Mesenchymal stem cell (in vitro differentiated cells and primary cell): ENCODE measurements around the gene STXBP1.

ENCODE experiments used
- DNase-seq: peaks from one replicate; pipeline ENCODE4 v3.0.0-alpha.2; 2013
- H2AFZ ChIP-seq: one replicate; pipeline ENCODE4 v1.6.1; 2013; ENCODE audit warnings: low read depth, mild to moderate bottlenecking, control low read depth, inconsistent platforms, low read length, moderate library complexity
- H2AK5ac ChIP-seq: 2 replicates; pipeline ENCODE4 v1.6.1; 2013; ENCODE audit warnings: low read length, moderate library complexity, mild to moderate bottlenecking, inconsistent platforms; ENCODE audit not compliant: severe bottlenecking
- H2BK120ac ChIP-seq: one replicate; pipeline ENCODE4 v1.6.1; 2013; ENCODE audit warnings: low read depth, mild to moderate bottlenecking, inconsistent platforms, low read length, moderate library complexity
- H2BK12ac ChIP-seq, 2 experiments: one replicate each; pipeline ENCODE4 v1.6.1; 2013; ENCODE audit warnings: inconsistent platforms in 2 of 2, low read length in 2 of 2, mild to moderate bottlenecking in 2 of 2, moderate library complexity in 2 of 2, control low read depth in 1 of 2
- H2BK15ac ChIP-seq: one replicate; pipeline ENCODE4 v1.6.1; 2013; ENCODE audit warnings: mild to moderate bottlenecking, low read depth, inconsistent platforms; ENCODE audit not compliant: poor library complexity, severe bottlenecking
- H2BK5ac ChIP-seq: 2 replicates; pipeline ENCODE4 v1.6.1; 2013; ENCODE audit warnings: low read depth, mild to moderate bottlenecking, low read length, control low read depth, inconsistent platforms; ENCODE audit not compliant: poor library complexity, severe bottlenecking
- H3K14ac ChIP-seq, 2 experiments: one replicate each; pipeline ENCODE4 v1.6.1; 2013; ENCODE audit warnings: inconsistent platforms in 2 of 2, low read length in 2 of 2, control low read depth in 1 of 2, mild to moderate bottlenecking in 1 of 2, moderate library complexity in 1 of 2
- H3K18ac ChIP-seq, 2 experiments: one replicate each; pipeline ENCODE4 v1.6.1; 2013; ENCODE audit warnings: inconsistent platforms in 2 of 2, low read length in 2 of 2, control low read depth in 1 of 2, low read depth in 1 of 2, mild to moderate bottlenecking in 1 of 2
- H3K23ac ChIP-seq, 2 experiments: one replicate each; pipeline ENCODE4 v1.6.1; 2013; ENCODE audit warnings: inconsistent platforms in 2 of 2, low read length in 2 of 2, mild to moderate bottlenecking in 2 of 2, moderate library complexity in 2 of 2, control low read depth in 1 of 2
- H3K27ac ChIP-seq: 2 replicates; pipeline ENCODE4 v1.5.1; 2013; ENCODE audit warnings: mild to moderate bottlenecking, moderate library complexity, low read length, control low read depth, inconsistent platforms; ENCODE audit not compliant: poor library complexity, severe bottlenecking
- H3K27me3 ChIP-seq, 2 experiments: 2 replicates each; pipeline versions ENCODE4 v1.6.1 to v1.7.0; 2013; ENCODE audit warnings: low read length in 2 of 2, mild to moderate bottlenecking in 2 of 2, moderate library complexity in 2 of 2, control low read depth in 1 of 2, inconsistent platforms in 1 of 2; ENCODE audit not compliant: control insufficient read depth in 1 of 2, insufficient read depth in 1 of 2
- H3K36me3 ChIP-seq, 2 experiments: 2 replicates each; pipeline versions ENCODE4 v1.6.1 to v1.7.0; 2013; ENCODE audit warnings: low read length in 2 of 2, control low read depth in 1 of 2, inconsistent platforms in 1 of 2, low read depth in 1 of 2, mild to moderate bottlenecking in 1 of 2; ENCODE audit not compliant: insufficient read depth in 2 of 2, control insufficient read depth in 1 of 2
- H3K4ac ChIP-seq, 2 experiments: one replicate each; pipeline ENCODE4 v1.6.1; 2013; ENCODE audit warnings: inconsistent platforms in 2 of 2, low read length in 2 of 2, mild to moderate bottlenecking in 2 of 2, moderate library complexity in 2 of 2, control low read depth in 1 of 2, low read depth in 1 of 2
- H3K4me1 ChIP-seq: 2 replicates; pipeline ENCODE4 v1.6.1; 2013; ENCODE audit warnings: low read depth, low read length, control low read depth; ENCODE audit not compliant: control insufficient read depth, insufficient read depth
- H3K4me2 ChIP-seq: 2 replicates; pipeline ENCODE4 v1.6.1; 2013; ENCODE audit warnings: low read length, mild to moderate bottlenecking, inconsistent platforms; ENCODE audit not compliant: poor library complexity, severe bottlenecking
- H3K4me3 ChIP-seq, 2 experiments: 2 replicates each; pipeline versions ENCODE4 v1.5.1 to v1.7.0; 2013; ENCODE audit warnings: low read length in 2 of 2, mild to moderate bottlenecking in 2 of 2, control low read depth in 1 of 2, low read depth in 1 of 2; ENCODE audit not compliant: insufficient read depth in 1 of 2
- H3K79me1 ChIP-seq: replicated peaks from 2 replicates; pipeline ENCODE4 v1.6.1; 2013; ENCODE audit warnings: mild to moderate bottlenecking, control low read depth, low read length, inconsistent platforms; ENCODE audit not compliant: poor library complexity, severe bottlenecking
- H3K9ac ChIP-seq: 2 replicates; pipeline ENCODE4 v1.7.0; 2013; ENCODE audit warnings: mild to moderate bottlenecking, low read length, moderate library complexity
- H3K9me3 ChIP-seq: 2 replicates; pipeline ENCODE4 v1.7.0; 2013; ENCODE audit warnings: mild to moderate bottlenecking, low read length; ENCODE audit not compliant: control insufficient read depth
- H4K8ac ChIP-seq: one replicate; pipeline ENCODE4 v1.6.1; 2013; ENCODE audit warnings: inconsistent platforms, mild to moderate bottlenecking, low read length, moderate library complexity
- H4K91ac ChIP-seq: one replicate; pipeline ENCODE4 v1.6.1; 2013; ENCODE audit warnings: mild to moderate bottlenecking, low read length, inconsistent platforms
- WGBS: methylation state at CpG from one replicate; pipeline ENCODE4 v1.1.7; 2013; ENCODE audit warnings: mixed read lengths; 5-methylcytosine and 5-hydroxymethylcytosine counted together

STXBP1 gene

GRCh38 chr9:127569886-127570401 lies 42.1 kb upstream of the STXBP1 start:
- H3K4me2 ChIP-seq: peak overlapping the region; percentile 83
- no peak overlapping the region for H2BK15ac ChIP-seq
- peak; percentile 48 for DNase-seq
- H3K18ac ChIP-seq: peak overlapping the region; percentile 6 to 93
- H3K4me3 ChIP-seq: peak overlapping the region in 1 of 2 experiments; percentile 71
- no peak overlapping the region for H2AFZ ChIP-seq
- H2BK120ac ChIP-seq: peak overlapping the region; percentile 74
- H3K27ac ChIP-seq: peak overlapping the region; percentile 96
- no peak overlapping the region for H3K23ac ChIP-seq
- peak overlapping the region; percentile 49 for H2AK5ac ChIP-seq
- H3K14ac ChIP-seq: peak overlapping the region in 1 of 2 experiments; percentile 39
- no peak overlapping the region for H2BK5ac ChIP-seq
- H3K4me1 ChIP-seq: peaks cover 51% of the 10 kb centered on the region
- no peaks in the 10 kb centered on the region for H3K9me3 ChIP-seq
- peak overlapping the region; percentile 33 for H4K8ac ChIP-seq
- peak overlapping the region; percentile 9 to 97 for H3K4ac ChIP-seq
- 60% methylated on average over 4 of the region's 4 CpGs for WGBS
- H3K27me3 ChIP-seq: no peaks in the 10 kb centered on the region
- peak overlapping the region; percentile 42 to 65 for H2BK12ac ChIP-seq
- peak overlapping the region; percentile 2 for H4K91ac ChIP-seq
- peaks cover 13 to 19% of the 10 kb centered on the region in 2 experiments for H3K36me3 ChIP-seq
- peak overlapping the region; percentile 84 for H3K9ac ChIP-seq
- peaks cover 2% of the 10 kb centered on the region for H3K79me1 ChIP-seq

GRCh38 chr9:127570533-127571111 lies 41.5 kb upstream of the STXBP1 start:
- Histone ChIP-seq H2AK5ac (peak overlapping the region; percentile 99), H4K91ac (peak overlapping the region; percentile 85), H3K18ac (peak overlapping the region; percentile 79 to 93), H3K14ac (peak overlapping the region in 1 of 2 experiments; percentile 31), H2BK12ac (peak overlapping the region; percentile 78 to 84), H2AFZ (no peak overlapping the region), H3K4me3 (no peak overlapping the region), H3K23ac (peak overlapping the region in 1 of 2 experiments; percentile 30), H3K4me1 (peaks cover 47% of the 10 kb centered on the region), H3K4me2 (no peak overlapping the region), H4K8ac (no peak overlapping the region), H3K79me1 (peaks cover 2% of the 10 kb centered on the region), H3K4ac (peak overlapping the region; percentile 28 to 55), H2BK15ac (peak overlapping the region; percentile 75), H3K27ac (peak overlapping the region; percentile 96), H3K27me3 (no peaks in the 10 kb centered on the region), H3K36me3 (peaks cover 7 to 13% of the 10 kb centered on the region in 2 experiments), H3K9ac (peak overlapping the region; percentile 84), H2BK5ac (peak overlapping the region; percentile 66), H2BK120ac (peak overlapping the region; percentile 62), H3K9me3 (no peaks in the 10 kb centered on the region)
- DNase-seq: no peak
- 90% methylated on average over 3 of the region's 3 CpGs for WGBS

DNA sequence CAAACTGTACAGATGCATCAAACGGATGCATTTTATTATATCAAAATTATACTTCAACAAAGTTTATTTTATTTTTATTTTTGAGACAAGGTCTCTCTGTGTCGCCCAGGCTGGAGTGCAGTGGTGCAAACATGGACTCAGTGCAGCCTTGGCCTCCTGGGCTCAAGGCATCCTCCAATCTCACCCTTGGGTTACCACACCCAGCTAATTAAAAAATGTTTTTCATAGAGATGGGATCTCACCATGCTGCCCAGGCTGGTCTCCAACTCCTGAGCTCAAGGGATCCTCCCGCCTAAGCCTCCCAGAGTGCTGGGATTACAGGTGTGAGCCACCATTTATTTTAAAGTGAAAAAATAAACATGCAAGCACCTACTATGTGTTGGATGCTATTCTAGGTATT lies 40.1 kb upstream of the STXBP1 start:
- Histone ChIP-seq H4K8ac (no peak overlapping the region), H3K27ac (no peak overlapping the region), H3K4me3 (no peak overlapping the region), H4K91ac (no peak overlapping the region), H3K9ac (no peak overlapping the region), H3K18ac (no peak overlapping the region), H3K79me1 (peaks cover 8% of the 10 kb centered on the region), H3K4me2 (no peak overlapping the region), H3K36me3 (peaks cover 0 to 5% of the 10 kb centered on the region in 2 experiments), H2BK12ac (no peak overlapping the region), H2BK15ac (no peak overlapping the region), H3K4me1 (peaks cover 43% of the 10 kb centered on the region), H2BK120ac (no peak overlapping the region), H3K4ac (no peak overlapping the region), H3K27me3 (no peaks in the 10 kb centered on the region), H3K9me3 (no peaks in the 10 kb centered on the region), H3K14ac (no peak overlapping the region), H3K23ac (no peak overlapping the region), H2AFZ (no peak overlapping the region), H2AK5ac (no peak overlapping the region), H2BK5ac (no peak overlapping the region)
- no peak for DNase-seq
- 89% methylated on average over 2 of the region's 3 CpGs for WGBS

DNA sequence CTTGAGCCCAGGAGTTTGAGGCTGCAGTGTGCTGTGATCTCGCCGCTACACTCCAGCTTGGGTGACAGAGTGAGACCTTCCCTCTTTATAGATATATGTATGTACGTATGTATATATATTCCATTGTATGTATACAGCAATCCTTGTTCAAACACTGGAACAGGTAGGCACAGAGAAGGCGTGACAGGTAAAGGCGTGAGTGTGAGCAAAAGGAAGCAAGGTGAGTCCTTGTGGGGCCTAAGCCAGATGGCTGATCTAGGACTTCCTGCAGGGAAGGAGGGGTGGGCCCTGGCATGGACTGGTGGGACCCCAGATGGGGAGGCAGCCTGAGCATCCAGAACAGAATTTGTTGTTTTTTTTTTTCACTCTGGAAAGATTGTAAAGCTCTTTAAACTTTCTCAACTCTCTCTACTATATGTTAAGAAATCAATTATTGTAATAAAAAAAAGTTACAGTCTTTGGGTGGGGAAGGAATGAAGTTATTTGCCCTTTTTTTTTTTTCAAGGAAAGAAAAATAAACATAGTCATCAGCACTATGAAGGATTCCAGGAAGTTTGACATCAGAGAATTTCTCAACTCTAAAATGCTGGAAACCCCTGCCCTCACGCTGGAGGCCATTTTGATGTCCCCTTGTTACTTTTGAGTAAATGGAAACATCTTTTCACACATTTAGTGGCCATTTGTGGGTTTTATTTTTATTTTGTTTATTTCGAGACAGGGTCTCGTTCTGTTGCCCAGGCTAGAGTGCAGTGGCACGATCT lies 38.9 kb upstream of the STXBP1 start:
- 80% methylated on average over 7 of the region's 9 CpGs for WGBS

More for the DNA sequence above, 38.9 kb upstream of the STXBP1 start:
- Histone ChIP-seq H3K27me3 (no peaks in the 10 kb centered on the region), H2BK15ac (no peak overlapping the region), H3K79me1 (peaks cover 10% of the 10 kb centered on the region), H2BK12ac (peak overlapping the region in 1 of 2 experiments; percentile 98), H3K14ac (no peak overlapping the region), H4K8ac (peak overlapping the region; percentile 76), H3K27ac (peak overlapping the region; percentile 90), H3K23ac (no peak overlapping the region), H3K4me1 (peaks cover 44% of the 10 kb centered on the region), H3K9me3 (no peaks in the 10 kb centered on the region), H3K9ac (peak overlapping the region; percentile 59), H3K4me3 (no peak overlapping the region), H3K4me2 (no peak overlapping the region), H2BK5ac (no peak overlapping the region), H2AFZ (no peak overlapping the region), H3K36me3 (no peaks in the 10 kb centered on the region), H3K18ac (peak overlapping the region; percentile 46 to 94), H3K4ac (peak overlapping the region in 1 of 2 experiments; percentile 89), H2BK120ac (peak overlapping the region; percentile 93), H2AK5ac (peak overlapping the region; percentile 84), H4K91ac (peak overlapping the region; percentile 45)
- peak; percentile 83 for DNase-seq
